SK-N-SH treated with all-trans-retinoic acid at 6 μM for 48 hours (cell line): ENCODE data around the gene CDK14.

ENCODE experiments used
- ARNTL ChIP-seq: fragments of 450-650 bp; formaldehyde crosslinking; IDR thresholded peaks from 2 replicates; pipeline ENCODE4 v1.5.0; 2020; ENCODE audit warnings: low read depth, mild to moderate bottlenecking, moderate library complexity, borderline replicate concordance
- BACH2 ChIP-seq: fragments of 250-450 bp; sonication (Bioruptor Pico); IDR thresholded peaks from 2 replicates; pipeline ENCODE4 v1.9.0; 2021; ENCODE audit warnings: mild to moderate bottlenecking, borderline replicate concordance
- RARB ChIP-seq: fragments of 250-450 bp; sonication (Bioruptor Pico); IDR thresholded peaks from 2 replicates; pipeline ENCODE4 v1.8.0; 2021; ENCODE audit warnings: mild to moderate bottlenecking, moderate library complexity
- ZFP3 ChIP-seq: fragments of 250-450 bp; sonication (Bioruptor Pico); IDR thresholded peaks from 2 replicates; pipeline ENCODE4 v1.5.0; 2020; ENCODE audit warnings: mild to moderate bottlenecking, moderate library complexity
- ZNF70 ChIP-seq: fragments of 450-650 bp; formaldehyde crosslinking; IDR thresholded peaks from 2 replicates; pipeline ENCODE4 v1.5.0; 2020; ENCODE audit warnings: mild to moderate bottlenecking, moderate library complexity
- TF ChIP-seq, protein P1 (sequence below): fragments of 250-450 bp; sonication (Bioruptor Pico); IDR thresholded peaks from 2 replicates; pipeline ENCODE4 v1.8.0; 2020; ENCODE audit warnings: mild to moderate bottlenecking, moderate library complexity, borderline replicate concordance
- TF ChIP-seq, protein P2 (sequence below): fragments of 250-450 bp; sonication (Bioruptor Pico); IDR thresholded peaks from 2 replicates; pipeline ENCODE4 v1.8.0; 2021; ENCODE audit warnings: low read depth, mild to moderate bottlenecking, moderate library complexity, borderline replicate concordance

DNA sequence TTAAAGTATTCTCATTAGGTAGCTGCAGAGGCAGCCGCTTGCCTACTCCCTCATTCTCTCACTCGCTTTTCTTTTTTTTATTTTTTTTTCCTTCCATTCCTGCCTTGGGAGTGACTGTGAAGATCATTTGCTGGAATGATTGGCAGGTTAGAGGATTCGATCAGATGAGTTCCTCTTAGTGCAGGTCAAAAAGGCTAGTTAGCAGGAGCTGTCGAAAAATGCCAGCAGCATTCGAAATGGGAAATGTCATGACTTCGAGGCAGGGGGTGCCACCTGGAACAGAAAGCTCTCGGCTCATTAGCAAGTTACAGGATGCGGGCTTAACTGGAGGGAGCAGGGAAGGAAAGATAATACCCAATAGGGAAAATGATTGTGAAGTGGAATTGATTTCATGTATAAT, 530.6 kb downstream of the CDK14 start:
- TF ChIP-seq, protein P1, sequence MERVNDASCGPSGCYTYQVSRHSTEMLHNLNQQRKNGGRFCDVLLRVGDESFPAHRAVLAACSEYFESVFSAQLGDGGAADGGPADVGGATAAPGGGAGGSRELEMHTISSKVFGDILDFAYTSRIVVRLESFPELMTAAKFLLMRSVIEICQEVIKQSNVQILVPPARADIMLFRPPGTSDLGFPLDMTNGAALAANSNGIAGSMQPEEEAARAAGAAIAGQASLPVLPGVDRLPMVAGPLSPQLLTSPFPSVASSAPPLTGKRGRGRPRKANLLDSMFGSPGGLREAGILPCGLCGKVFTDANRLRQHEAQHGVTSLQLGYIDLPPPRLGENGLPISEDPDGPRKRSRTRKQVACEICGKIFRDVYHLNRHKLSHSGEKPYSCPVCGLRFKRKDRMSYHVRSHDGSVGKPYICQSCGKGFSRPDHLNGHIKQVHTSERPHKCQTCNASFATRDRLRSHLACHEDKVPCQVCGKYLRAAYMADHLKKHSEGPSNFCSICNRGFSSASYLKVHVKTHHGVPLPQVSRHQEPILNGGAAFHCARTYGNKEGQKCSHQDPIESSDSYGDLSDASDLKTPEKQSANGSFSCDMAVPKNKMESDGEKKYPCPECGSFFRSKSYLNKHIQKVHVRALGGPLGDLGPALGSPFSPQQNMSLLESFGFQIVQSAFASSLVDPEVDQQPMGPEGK (CRISPR knock-in tag), result no peak
- no peak for TF ChIP-seq ARNTL (CRISPR knock-in tag)
- TF ChIP-seq, protein P2, sequence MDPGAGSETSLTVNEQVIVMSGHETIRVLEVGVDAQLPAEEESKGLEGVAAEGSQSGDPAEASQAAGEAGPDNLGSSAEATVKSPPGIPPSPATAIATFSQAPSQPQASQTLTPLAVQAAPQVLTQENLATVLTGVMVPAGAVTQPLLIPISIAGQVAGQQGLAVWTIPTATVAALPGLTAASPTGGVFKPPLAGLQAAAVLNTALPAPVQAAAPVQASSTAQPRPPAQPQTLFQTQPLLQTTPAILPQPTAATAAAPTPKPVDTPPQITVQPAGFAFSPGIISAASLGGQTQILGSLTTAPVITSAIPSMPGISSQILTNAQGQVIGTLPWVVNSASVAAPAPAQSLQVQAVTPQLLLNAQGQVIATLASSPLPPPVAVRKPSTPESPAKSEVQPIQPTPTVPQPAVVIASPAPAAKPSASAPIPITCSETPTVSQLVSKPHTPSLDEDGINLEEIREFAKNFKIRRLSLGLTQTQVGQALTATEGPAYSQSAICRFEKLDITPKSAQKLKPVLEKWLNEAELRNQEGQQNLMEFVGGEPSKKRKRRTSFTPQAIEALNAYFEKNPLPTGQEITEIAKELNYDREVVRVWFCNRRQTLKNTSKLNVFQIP, result no peak
- TF ChIP-seq ZFP3 (CRISPR knock-in tag), result no peak
- no peak for TF ChIP-seq RARB
- no peak for TF ChIP-seq ZNF70 (CRISPR knock-in tag)
- no peak for TF ChIP-seq BACH2
